GM12892 (cell line): ENCODE results near the gene LEAP2.

ENCODE experiments used
- POLR2A ChIP-seq: IDR thresholded peaks from 2 replicates; pipeline ENCODE4 v1.6.1; 2011; ENCODE audit warnings: low read depth, low read length, control low read depth
- POLR2AphosphoS5 ChIP-seq: IDR thresholded peaks from 2 replicates; pipeline ENCODE4 v1.6.1; 2011; ENCODE audit warnings: low read depth, low read length, control low read depth
- TAF1 ChIP-seq: IDR thresholded peaks from 2 replicates; pipeline ENCODE4 v1.6.1; 2011; ENCODE audit warnings: low read depth, mild to moderate bottlenecking, control low read depth, low read length, borderline replicate concordance

DNA sequence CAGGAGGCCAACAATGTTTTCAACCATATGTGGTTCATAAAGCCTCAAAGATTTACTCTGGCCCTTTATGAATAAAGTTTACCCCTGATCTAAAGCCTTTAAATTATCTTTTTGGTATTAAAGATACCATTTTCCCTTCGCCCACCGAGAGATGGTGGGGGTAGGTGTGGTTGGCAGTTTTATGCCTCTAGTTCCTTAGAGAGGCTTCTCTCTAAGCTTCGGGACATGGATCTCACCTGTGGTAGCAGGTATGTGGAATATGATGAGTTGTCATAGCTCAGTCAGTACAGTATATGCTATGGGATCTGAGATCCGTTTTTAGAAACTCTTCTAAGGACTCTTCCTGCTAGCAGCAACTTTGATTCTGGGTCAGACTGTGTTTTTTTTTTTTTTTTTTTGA is 4.7 kb upstream of the LEAP2 start:
- TF ChIP-seq POLR2AphosphoS5 (0 out of 2 replicates have a peak, but pooled peaks have one; percentile 22), TAF1 (no peak), POLR2A (no peak)
